Suprapubic skin (tissue), 4 donors: ENCODE results near the gene STK38L. TPM values are rescaled to one million over a fixed set of nuclear protein-coding genes. Genes with fewer than 3 reads are reported as not detected.

Experiments
- DNase-seq, 2 donors: peaks; one replicate each; pipeline ENCODE4 v3.0.0-alpha.2; 2019; ENCODE audit warnings: low spot score in 2 of 2
- H3K27ac ChIP-seq: fragments of 200-600 bp; sonication (generic); one replicate; pipeline ENCODE4 v1.5.1; 2019
- H3K27me3 ChIP-seq: fragments of 200-600 bp; sonication (generic); one replicate; pipeline ENCODE4 v1.5.1; 2019
- H3K36me3 ChIP-seq: fragments of 200-600 bp; sonication (generic); one replicate; pipeline ENCODE4 v1.5.1; 2019
- H3K4me1 ChIP-seq: fragments of 200-600 bp; sonication (generic); one replicate; pipeline ENCODE4 v1.5.1; 2019
- H3K4me3 ChIP-seq: fragments of 200-600 bp; sonication (generic); one replicate; pipeline ENCODE4 v1.5.1; 2019; ENCODE audit warnings: mild to moderate bottlenecking
- H3K9me3 ChIP-seq: fragments of 200-600 bp; sonication (generic); one replicate; pipeline ENCODE4 v1.5.1; 2019
- CTCF ChIP-seq, 2 donors: fragments of 200-600 bp in 1 of 2; fragments of 450-650 bp in 1 of 2; sonication (generic) in 1 of 2; IDR thresholded peaks; one replicate each; pipeline ENCODE4 v1.5.1; 2016 to 2019; ENCODE audit warnings: antibody characterized with exemption in 2 of 2, mild to moderate bottlenecking in 1 of 2, moderate library complexity in 1 of 2
- EP300 ChIP-seq: sonication (generic); formaldehyde crosslinking; IDR thresholded peaks from one replicate; pipeline ENCODE4 v1.6.1; 2017; ENCODE audit warnings: antibody characterized with exemption
- POLR2A ChIP-seq, 2 donors: fragments of 450-650 bp; IDR thresholded peaks; one replicate each; pipeline ENCODE4 v1.6.1; 2017; ENCODE audit warnings: antibody characterized with exemption in 2 of 2, mild to moderate bottlenecking in 2 of 2, moderate library complexity in 2 of 2
- POLR2AphosphoS5 ChIP-seq, 3 donors: sonication (generic); formaldehyde crosslinking; IDR thresholded peaks; one replicate each; pipeline ENCODE4 v1.6.1; 2017; ENCODE audit warnings: antibody characterized with exemption in 3 of 3
- WGBS: methylation state at CpG from one replicate; pipeline ENCODE4 v1.1.5; 2018; 5-methylcytosine and 5-hydroxymethylcytosine counted together
- total RNA-seq, 4 donors: library from RNA; depleted of rRNA; stranded (reverse); fragments of >200 nt; gene quantifications; one replicate each; pipeline ENCODE4 v1.1.0, GENCODE V29; 2016

Gene STK38L
- total RNA-seq: 10 to 100 TPM; 16.5 to 28.7 (median 19.6) TPM

DNA sequence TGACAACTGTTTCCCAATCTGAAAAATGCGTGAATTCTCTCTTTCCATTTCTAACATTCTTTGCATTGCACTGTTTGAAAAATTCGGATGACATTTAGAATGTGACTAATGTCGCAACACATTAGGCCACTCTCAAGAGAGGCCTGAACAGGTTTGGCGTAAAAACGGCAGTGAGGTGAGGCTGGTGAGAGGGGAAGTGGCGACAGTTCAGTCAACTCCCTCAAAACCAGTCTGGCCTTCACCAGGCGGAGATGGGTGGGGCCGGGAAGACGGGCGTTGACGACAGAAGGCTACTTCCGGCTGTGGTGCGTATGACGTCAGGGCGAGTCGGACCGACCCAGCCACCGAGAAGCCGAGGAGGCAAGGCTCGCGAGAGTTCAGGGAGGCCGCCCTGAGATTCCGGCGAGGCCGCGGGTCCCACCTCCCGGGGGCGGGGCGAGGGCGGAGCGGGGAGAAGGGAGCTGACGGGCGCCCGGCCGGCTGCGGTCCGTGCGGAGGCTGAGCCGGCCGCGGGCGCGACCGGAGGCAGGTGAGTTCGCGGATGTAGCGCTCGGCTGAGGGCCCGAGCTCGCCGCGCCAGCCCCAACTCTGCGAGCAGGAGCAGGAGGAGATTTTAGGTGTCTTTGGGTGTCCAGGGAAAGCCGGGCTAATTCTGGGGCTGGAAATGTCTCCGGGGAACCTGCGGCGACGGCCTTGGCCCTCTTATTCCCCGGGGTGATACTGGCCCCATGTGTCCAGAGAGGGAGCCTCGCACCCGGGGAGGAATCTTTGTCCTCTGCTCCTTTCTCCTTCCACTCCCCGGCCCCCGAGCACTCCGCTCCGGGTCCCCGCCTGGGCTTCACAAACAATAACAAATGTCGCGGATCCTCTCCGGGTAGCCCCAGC lies at the start of gene STK38L:
Gene STK38L, plus strand, starts transcription at position 483 of the 885 bp plus-strand sequence. CDS start 53,435 bp downstream, outside the sequence.
- H3K27ac ChIP-seq: peak within 1 kb of the TSS; percentile 90
- H3K36me3 ChIP-seq: no peaks in the 10 kb centered on the region
- peak within 1 kb of the TSS; percentile 80 for H3K4me3 ChIP-seq
- peak; percentile 98 for DNase-seq
- H3K9me3 ChIP-seq: no peaks in the 10 kb centered on the region
- 6% methylated on average over 57 of the region's 69 CpGs for WGBS
- H3K27me3 ChIP-seq: no peaks in the 10 kb centered on the region
- peaks cover 19% of the 10 kb centered on the region for H3K4me1 ChIP-seq
- TF ChIP-seq EP300 (no peak), POLR2AphosphoS5 (IDR thresholded peaks at IDR 0.05) (peak in 1 of 3 donors; percentile 51), POLR2A (IDR thresholded peaks at IDR 0.05) (peak; percentile 85 to 87)

DNA sequence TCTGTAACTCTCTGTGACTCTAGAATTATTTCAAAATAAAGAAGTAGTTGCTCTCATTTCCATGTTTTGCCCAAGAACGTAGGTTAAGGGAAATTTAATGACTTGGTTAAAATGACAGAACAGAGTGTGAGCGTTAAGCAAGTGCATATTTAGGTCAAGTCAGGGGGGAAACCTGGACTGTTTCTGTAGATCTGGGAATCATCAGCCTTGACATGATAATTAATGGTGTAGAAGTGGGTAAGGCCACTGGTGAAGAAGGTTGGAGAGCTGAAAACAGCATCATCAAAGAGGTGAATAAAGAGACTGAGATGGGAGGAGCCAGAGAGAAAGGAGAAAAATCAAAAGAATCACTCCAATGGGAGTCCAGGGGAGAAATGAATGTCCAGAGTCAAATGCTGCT lies 49.4 kb upstream of the STK38L start:
- H3K27ac ChIP-seq: no peak overlapping the region
- no peak for DNase-seq
- H3K4me3 ChIP-seq: no peak overlapping the region
- H3K4me1 ChIP-seq: peaks cover 3% of the 10 kb centered on the region
- WGBS: 74% methylated on average over 2 of the region's 2 CpGs
- no peaks in the 10 kb centered on the region for H3K27me3 ChIP-seq
- H3K9me3 ChIP-seq: no peaks in the 10 kb centered on the region
- TF ChIP-seq CTCF (IDR thresholded peaks at IDR 0.05): no peak
- peak; percentile 53 for TF ChIP-seq EP300
- H3K36me3 ChIP-seq: no peaks in the 10 kb centered on the region

GRCh38 chr12:27198036-27198435 lies 46.0 kb upstream of the STK38L start:
- H3K27ac ChIP-seq: peak overlapping the region; percentile 38
- H3K4me1 ChIP-seq: peaks cover 3% of the 10 kb centered on the region
- no peaks in the 10 kb centered on the region for H3K27me3 ChIP-seq
- no peak for TF ChIP-seq POLR2AphosphoS5 (IDR thresholded peaks at IDR 0.05)
- TF ChIP-seq EP300: no peak
- no peak for TF ChIP-seq POLR2A (IDR thresholded peaks at IDR 0.05)
- TF ChIP-seq CTCF (IDR thresholded peaks at IDR 0.05): no peak
- no peaks in the 10 kb centered on the region for H3K9me3 ChIP-seq
- WGBS: 74% methylated on average over 3 of the region's 3 CpGs
- no peaks in the 10 kb centered on the region for H3K36me3 ChIP-seq
- H3K4me3 ChIP-seq: no peak overlapping the region
- no peak for DNase-seq

DNA sequence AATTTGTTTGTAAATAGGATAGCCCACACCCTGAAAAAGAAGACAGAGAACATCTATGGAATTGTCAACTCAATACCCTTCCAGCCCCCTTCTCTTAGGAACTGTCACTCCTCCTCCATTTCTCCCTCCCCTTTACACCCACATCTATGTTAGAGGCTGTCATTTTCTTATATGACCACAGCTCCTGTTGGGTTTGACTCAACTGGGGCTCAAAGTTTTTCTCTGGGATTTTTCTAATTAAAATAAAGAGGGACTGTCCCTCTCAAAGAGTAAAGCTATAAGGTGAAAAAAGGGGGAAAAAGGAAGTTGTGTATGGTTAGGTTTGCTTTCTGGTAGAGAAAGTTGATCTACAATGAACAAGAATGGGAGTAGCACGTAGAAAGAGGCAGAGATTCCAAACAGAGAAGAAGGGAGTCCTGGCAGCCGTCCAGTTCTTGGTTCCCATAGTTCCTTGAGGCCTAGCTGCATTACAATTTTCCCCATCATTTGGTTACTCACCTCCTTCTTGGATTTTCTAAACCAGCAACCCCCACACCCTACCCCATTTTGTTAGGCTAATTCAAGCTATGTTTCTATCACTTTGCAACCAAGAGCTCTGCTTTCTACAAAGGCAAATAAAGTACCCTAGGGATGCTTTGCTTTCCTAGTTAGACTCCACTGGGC lies 44.3 kb upstream of the STK38L start:
- no peak overlapping the region for H3K4me3 ChIP-seq
- WGBS: 66% methylated on average over 2 of the region's 2 CpGs
- no peaks in the 10 kb centered on the region for H3K36me3 ChIP-seq
- H3K27me3 ChIP-seq: no peaks in the 10 kb centered on the region
- no peak for TF ChIP-seq POLR2A (IDR thresholded peaks at IDR 0.05)
- H3K4me1 ChIP-seq: no peaks in the 10 kb centered on the region
- no peak overlapping the region for H3K27ac ChIP-seq
- H3K9me3 ChIP-seq: no peaks in the 10 kb centered on the region
- no peak for DNase-seq

DNA sequence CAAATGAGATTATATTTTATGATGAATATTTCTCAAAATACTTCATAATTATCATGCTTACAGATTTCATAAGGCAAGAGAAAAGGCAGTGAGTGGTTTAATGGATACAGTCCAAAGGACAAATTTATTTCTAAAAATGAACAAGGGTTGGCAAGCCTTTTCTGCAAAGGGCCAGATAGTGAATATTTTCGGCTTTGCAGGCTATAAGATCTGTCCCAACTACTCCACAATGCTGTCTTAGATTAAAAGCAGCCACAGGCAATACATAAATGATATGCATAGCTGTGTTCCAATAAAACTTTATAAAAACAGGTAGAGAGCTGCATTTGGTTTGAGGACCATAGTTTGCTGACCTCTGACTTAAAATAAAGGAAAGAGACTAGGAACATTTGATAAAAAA lies 42.9 kb upstream of the STK38L start:
- Histone ChIP-seq H3K4me1 (no peaks in the 10 kb centered on the region), H3K27ac (no peak overlapping the region), H3K9me3 (no peaks in the 10 kb centered on the region), H3K4me3 (no peak overlapping the region), H3K27me3 (no peaks in the 10 kb centered on the region), H3K36me3 (no peaks in the 10 kb centered on the region)
- no peak for DNase-seq
- 33% methylated on average over 1 of the region's 1 CpG for WGBS
- no peak for TF ChIP-seq CTCF (IDR thresholded peaks at IDR 0.05)
- TF ChIP-seq POLR2AphosphoS5 (IDR thresholded peaks at IDR 0.05): no peak
- TF ChIP-seq POLR2A (IDR thresholded peaks at IDR 0.05): no peak
- no peak for TF ChIP-seq EP300

GRCh38 chr12:27206801-27207502 lies 37.1 kb upstream of the STK38L start:
- 80% methylated on average over 1 of the region's 1 CpG for WGBS
- no peak for TF ChIP-seq EP300
- TF ChIP-seq POLR2A (IDR thresholded peaks at IDR 0.05): no peak
- no peak for TF ChIP-seq POLR2AphosphoS5 (IDR thresholded peaks at IDR 0.05)
- no peak for TF ChIP-seq CTCF (IDR thresholded peaks at IDR 0.05)

More at GRCh38 chr12:27206801-27207502, 37.1 kb upstream of the STK38L start:
- no peak overlapping the region for H3K4me3 ChIP-seq
- H3K27ac ChIP-seq: no peak overlapping the region
- H3K36me3 ChIP-seq: no peaks in the 10 kb centered on the region
- no peak for DNase-seq
- H3K27me3 ChIP-seq: no peaks in the 10 kb centered on the region
- no peaks in the 10 kb centered on the region for H3K9me3 ChIP-seq
- H3K4me1 ChIP-seq: no peaks in the 10 kb centered on the region
